Activated CD8-positive, alpha-beta T cell treated with anti-CD3 and anti-CD28 coated beads for 36 hours (primary cell): ENCODE measurements around the gene SPTBN1. TPM values are rescaled to one million over a fixed set of nuclear protein-coding genes. Genes with fewer than 3 reads are reported as not detected.

Experiments
- ATAC-seq: fragments of 200-7000 bp; cut with Tn5 transposase; one replicate; pipeline ENCODE4 v1.10.0; 2021; ENCODE audit warnings: mild to moderate bottlenecking, moderate library complexity
- CTCF ChIA-PET: fragments of 350-600 bp; sonication (Branson Sonifier 250); formaldehyde crosslinking; loops from one replicate; lab custom pipeline; 2021; ENCODE audit warnings: antibody characterized with exemption; lab: Charles Lee
- POLR2A ChIA-PET: fragments of 350-600 bp; sonication (Branson Sonifier 250); formaldehyde crosslinking; loops from one replicate; lab custom pipeline; 2021; ENCODE audit warnings: antibody characterized with exemption; lab: Charles Lee
- DNase-seq: peaks from one replicate; pipeline ENCODE4 v3.0.0-alpha.2; 2020
- H3K27ac Mint-ChIP-seq: one replicate; pipeline ENCODE4 v1.8.0; 2021; ENCODE audit warnings: mild to moderate bottlenecking, mixed read lengths
- H3K27me3 Mint-ChIP-seq: one replicate; pipeline ENCODE4 v1.8.0; 2021; ENCODE audit warnings: mixed read lengths
- H3K36me3 Mint-ChIP-seq: one replicate; pipeline ENCODE4 v1.8.0; 2021; ENCODE audit warnings: low read depth, mixed read lengths
- H3K4me1 Mint-ChIP-seq: one replicate; pipeline ENCODE4 v1.8.0; 2021; ENCODE audit warnings: low read depth, mixed read lengths
- H3K4me3 Mint-ChIP-seq: one replicate; pipeline ENCODE4 v1.8.0; 2021; ENCODE audit warnings: mild to moderate bottlenecking, moderate library complexity, mixed read lengths
- H3K9me3 Mint-ChIP-seq: one replicate; pipeline ENCODE4 v1.8.0; 2021; ENCODE audit warnings: mixed read lengths
- intact Hi-C: fragments of 100-400 bp; cut with micrococcal nuclease; formaldehyde crosslinking; loops from one replicate; pipeline ENCODE4 v1.10.0; 2022
- total RNA-seq, 2 experiments: library from RNA; stranded (reverse); gene quantifications; one replicate each; pipeline ENCODE4 v1.2.3, GENCODE V29; 2021
- TF ChIP-seq, protein P1 (sequence below): fragments of 200-600 bp; IDR thresholded peaks from one replicate; pipeline ENCODE4 v1.8.0; 2022; ENCODE audit warnings: antibody characterized with exemption, mild to moderate bottlenecking

The SPTBN1 gene
- total RNA-seq, 2 experiments from 2014 or later, result 91.8 to 91.9 TPM

DNA sequence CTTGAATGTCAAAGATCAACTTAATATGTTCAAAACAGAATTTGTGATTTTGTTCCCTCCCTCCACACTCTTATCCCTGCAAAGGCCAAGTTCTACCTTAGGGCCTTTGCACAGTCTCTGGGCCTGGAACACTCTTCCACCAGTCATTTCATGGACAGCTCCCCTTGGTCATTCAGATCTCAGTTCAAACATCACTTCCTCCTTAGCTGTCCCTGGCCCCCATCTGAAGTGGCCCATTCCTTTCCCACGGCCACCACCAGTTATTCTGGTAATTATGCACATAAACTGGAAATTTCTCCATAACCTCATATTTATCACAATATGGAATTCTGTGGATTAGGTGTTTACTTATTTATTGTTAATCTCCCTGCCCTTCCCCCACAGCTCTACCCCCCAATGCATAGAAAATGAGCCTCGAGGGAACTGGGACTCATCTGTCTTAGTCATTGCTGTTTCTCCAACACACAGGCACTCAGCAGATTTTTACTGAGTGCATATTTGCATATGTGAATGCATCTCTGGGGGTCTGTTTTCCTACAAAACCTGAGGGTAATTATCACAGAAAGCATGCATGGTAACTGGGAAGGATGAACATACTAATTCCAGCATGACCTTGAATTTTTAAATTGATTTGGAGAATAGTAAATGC, 35.5 kb upstream of the SPTBN1 start:
- ATAC-seq, result no peak
- ChIA-PET POLR2A (no interaction called here), CTCF (no interaction called here)
- TF ChIP-seq, protein P1, sequence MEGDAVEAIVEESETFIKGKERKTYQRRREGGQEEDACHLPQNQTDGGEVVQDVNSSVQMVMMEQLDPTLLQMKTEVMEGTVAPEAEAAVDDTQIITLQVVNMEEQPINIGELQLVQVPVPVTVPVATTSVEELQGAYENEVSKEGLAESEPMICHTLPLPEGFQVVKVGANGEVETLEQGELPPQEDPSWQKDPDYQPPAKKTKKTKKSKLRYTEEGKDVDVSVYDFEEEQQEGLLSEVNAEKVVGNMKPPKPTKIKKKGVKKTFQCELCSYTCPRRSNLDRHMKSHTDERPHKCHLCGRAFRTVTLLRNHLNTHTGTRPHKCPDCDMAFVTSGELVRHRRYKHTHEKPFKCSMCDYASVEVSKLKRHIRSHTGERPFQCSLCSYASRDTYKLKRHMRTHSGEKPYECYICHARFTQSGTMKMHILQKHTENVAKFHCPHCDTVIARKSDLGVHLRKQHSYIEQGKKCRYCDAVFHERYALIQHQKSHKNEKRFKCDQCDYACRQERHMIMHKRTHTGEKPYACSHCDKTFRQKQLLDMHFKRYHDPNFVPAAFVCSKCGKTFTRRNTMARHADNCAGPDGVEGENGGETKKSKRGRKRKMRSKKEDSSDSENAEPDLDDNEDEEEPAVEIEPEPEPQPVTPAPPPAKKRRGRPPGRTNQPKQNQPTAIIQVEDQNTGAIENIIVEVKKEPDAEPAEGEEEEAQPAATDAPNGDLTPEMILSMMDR, result no peak
- H3K27me3 Mint-ChIP-seq, result peaks cover 5% of the 10 kb centered on the region
- peaks cover 15% of the 10 kb centered on the region for H3K4me1 Mint-ChIP-seq
- H3K36me3 Mint-ChIP-seq, result peaks cover 3% of the 10 kb centered on the region
- no peak for DNase-seq
- peaks cover 7% of the 10 kb centered on the region for H3K9me3 Mint-ChIP-seq
- no peak overlapping the region for H3K4me3 Mint-ChIP-seq
- intact Hi-C loops, result no loop called here
- H3K27ac Mint-ChIP-seq, result no peak overlapping the region

DNA sequence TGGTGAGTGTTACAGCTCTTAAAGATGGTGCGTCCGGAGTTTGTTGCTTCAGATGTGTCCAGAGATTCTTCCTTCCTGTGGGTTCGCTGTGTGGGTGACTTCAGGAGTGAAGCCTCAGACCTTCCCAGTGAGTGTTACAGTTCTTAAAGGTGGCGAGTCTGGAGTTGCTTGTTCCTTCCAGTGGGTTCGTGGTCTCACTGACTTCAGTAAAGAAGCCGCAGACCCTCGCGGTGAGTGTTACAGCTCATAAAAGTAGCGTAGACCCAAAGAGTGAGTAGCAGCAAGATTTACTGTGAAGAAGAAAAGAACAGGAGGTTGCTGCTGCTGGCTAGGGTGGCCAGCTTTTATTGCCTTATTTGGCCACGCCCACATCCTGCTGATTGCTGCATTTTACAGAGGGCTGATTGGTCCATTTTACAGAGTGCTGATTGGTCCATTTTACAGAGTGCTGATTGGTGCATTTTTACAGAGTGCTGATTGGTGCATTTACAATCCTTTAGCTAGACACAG, 34.0 kb upstream of the SPTBN1 start:
- TF ChIP-seq, protein P1, result no peak
- DNase-seq (peak; percentile 78), ATAC-seq (peak; percentile 83)
- intact Hi-C loops, result no loop called here
- H3K27me3 Mint-ChIP-seq, result peaks cover 3% of the 10 kb centered on the region
- H3K36me3 Mint-ChIP-seq, result peaks cover 3% of the 10 kb centered on the region
- ChIA-PET CTCF (no interaction called here), POLR2A (no interaction called here)
- H3K4me1 Mint-ChIP-seq, result peaks cover 15% of the 10 kb centered on the region
- peak overlapping the region; percentile 48 for H3K4me3 Mint-ChIP-seq
- peak overlapping the region; percentile 30 for H3K27ac Mint-ChIP-seq
- H3K9me3 Mint-ChIP-seq, result peaks cover 7% of the 10 kb centered on the region

DNA sequence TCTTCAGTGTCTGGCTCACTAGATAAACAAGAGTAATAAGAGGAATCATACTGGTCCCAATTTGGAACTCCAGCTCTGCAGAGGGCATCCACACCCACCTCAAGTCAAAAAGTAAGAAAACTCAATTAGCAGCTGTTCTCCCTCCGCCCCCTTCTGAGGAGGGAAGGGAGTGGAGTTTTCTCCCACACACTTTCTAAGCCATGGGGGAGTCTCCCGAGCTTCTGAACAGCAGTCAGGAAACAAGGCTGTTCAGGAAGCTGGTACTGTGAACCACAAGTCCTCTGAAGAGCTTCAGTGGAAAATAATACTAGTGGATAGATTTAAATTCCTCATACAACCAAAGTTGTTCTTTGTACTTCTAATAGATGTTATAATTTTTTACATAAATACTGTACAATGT, 32.9 kb upstream of the SPTBN1 start:
- no peak overlapping the region for H3K27ac Mint-ChIP-seq
- H3K9me3 Mint-ChIP-seq, result peaks cover 7% of the 10 kb centered on the region
- peaks cover 3% of the 10 kb centered on the region for H3K27me3 Mint-ChIP-seq
- CTCF ChIA-PET, result no interaction called here
- intact Hi-C loops, result no loop called here
- H3K4me3 Mint-ChIP-seq, result no peak overlapping the region
- peaks cover 3% of the 10 kb centered on the region for H3K36me3 Mint-ChIP-seq
- TF ChIP-seq, protein P1, result no peak
- POLR2A ChIA-PET, result no interaction called here
- DNase-seq (no peak), ATAC-seq (no peak)
- H3K4me1 Mint-ChIP-seq, result peaks cover 15% of the 10 kb centered on the region

DNA sequence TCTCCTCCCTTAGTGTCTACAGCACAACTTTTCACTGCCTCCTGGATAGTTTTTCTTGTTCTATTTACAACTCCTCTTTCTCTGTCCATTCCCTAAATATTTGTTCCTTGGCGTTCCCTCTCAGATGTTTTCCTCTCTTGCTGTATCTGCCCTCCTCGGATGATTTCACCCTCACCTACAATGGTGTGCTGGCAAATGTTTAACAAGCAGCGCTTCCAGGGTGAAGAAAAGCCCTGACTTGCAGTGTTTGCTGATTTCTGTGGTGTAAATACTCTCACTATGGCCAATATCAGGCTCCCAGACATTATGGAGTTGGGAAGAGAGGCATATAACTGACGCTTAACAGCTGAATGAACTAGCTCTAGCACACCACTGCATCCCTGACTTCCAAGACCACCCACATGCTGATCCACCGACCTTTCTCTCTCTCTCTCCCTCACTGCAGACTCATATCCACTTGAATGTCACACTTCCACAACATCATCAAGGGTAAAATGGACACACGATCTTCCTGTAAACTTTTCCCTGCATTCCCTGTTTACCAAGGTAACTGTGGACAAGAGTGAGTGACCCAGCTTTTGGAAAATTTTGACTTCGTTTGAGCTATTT, 31.5 kb upstream of the SPTBN1 start:
- peaks cover 7% of the 10 kb centered on the region for H3K9me3 Mint-ChIP-seq
- H3K27ac Mint-ChIP-seq, result no peak overlapping the region
- H3K36me3 Mint-ChIP-seq, result peaks cover 3% of the 10 kb centered on the region
- ATAC-seq (no peak), DNase-seq (no peak)
- POLR2A ChIA-PET, result no interaction called here
- H3K4me3 Mint-ChIP-seq, result no peak overlapping the region
- no peaks in the 10 kb centered on the region for H3K27me3 Mint-ChIP-seq
- H3K4me1 Mint-ChIP-seq, result peaks cover 15% of the 10 kb centered on the region
- TF ChIP-seq, protein P1, result no peak
- CTCF ChIA-PET, result no interaction called here
- intact Hi-C loops, result no loop called here

DNA sequence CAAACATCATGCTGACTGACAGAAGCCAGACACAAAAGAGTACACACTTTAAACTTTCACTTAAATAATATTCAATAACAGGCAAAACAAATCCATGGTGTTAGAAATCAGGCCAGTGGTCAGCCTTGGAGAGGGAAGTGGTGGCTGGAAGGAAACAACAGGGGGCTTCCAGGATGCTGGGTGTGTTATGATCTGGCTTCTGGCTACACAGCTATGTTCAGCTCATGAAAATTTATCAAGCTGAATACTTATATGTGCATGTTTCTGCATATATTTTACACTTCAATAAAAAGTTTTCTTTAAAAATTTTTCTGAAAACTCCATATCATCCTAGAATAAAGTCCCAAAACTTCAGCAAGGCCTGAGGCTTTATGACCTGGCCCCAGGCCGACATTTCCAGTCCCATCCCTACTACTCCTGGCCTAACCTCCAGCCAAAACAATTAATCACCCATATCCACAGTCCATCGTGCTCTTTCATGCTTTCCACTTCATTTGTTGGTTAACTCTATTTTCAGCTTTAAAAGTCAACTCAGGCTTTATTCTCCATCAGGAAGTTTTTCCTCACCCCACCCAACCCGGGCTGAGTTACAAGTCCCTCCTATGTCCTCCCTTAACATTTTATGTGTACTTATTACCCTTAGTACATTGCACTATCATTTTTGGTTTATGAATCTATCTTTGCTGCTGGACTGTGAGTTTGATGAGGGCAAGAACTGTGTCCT, 27.9 kb upstream of the SPTBN1 start:
- H3K27me3 Mint-ChIP-seq, result no peaks in the 10 kb centered on the region
- no peak overlapping the region for H3K27ac Mint-ChIP-seq
- intact Hi-C loops, result no loop called here
- ChIA-PET CTCF (no interaction called here), POLR2A (no interaction called here)
- ATAC-seq (no peak), DNase-seq (no peak)
- TF ChIP-seq, protein P1, result no peak
- no peak overlapping the region for H3K4me3 Mint-ChIP-seq
- no peaks in the 10 kb centered on the region for H3K9me3 Mint-ChIP-seq
- no peaks in the 10 kb centered on the region for H3K36me3 Mint-ChIP-seq
- H3K4me1 Mint-ChIP-seq, result peaks cover 4% of the 10 kb centered on the region
